Kidney tubule cell (primary cell): ENCODE results near the gene CCDC66.
"Not testable (repeated sequence)": the region's sequence is repeated elsewhere in the genome, so short reads cannot be mapped to it uniquely, and the experiment has no call there.

Experiments
- DNase-seq: peaks from one replicate; pipeline ENCODE4 v3.0.0-alpha.2; 2018; ENCODE audit warnings: low spot score

The CCDC66 gene

DNA sequence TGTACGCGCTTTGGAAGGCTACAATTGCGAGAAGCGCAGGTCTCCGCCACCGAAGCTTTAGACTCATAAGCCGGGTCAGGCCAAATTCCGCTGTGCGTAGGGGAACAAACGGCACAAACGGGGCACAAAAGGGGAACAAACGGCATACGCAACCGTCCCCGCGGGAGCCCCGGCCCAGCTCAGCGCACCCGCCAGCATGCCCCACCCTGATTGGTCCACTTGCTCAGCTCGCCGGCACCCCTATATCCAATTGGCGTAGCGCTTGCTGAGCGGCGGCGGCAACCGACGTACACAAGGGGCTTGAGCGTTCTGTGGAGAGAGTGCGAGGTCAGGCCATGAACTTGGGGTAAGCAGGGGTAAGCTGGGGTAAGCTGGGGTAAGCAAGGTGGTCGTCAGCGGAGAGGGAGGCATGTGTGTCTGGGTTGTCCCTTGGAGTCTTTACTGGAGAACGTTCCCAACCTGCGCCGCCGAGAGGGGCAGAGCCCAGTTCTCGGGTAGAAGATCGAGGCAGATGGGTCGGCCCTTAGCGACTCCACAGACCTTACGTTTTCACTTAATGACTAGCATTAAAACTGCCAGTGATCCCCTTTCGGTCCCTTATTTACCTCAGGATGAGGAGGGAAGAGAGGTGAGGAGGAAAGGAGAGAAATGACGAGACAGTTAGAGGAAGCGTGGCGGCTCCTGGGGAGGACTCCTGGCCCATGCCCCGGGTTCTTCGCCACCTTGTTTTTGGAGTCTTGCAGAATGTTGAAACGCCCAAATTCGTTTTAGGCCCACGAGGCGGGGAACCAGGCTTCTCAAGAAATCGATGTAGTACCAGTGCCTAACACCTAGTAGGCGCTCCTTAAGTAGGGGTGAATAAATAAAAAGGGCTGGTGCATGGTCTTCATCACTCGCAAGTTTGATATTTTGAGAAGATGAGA, at the start of gene CCDC66:
TSS of gene CCDC66 (plus strand) at position 268 of the 923 bp plus-strand sequence. CDS start at position 336, 68 bp downstream.
- DNase-seq = peak; percentile 93

GRCh38 chr3:56519641-56520040, 37.3 kb upstream of the CCDC66 start:
- DNase-seq = no peak

DNA sequence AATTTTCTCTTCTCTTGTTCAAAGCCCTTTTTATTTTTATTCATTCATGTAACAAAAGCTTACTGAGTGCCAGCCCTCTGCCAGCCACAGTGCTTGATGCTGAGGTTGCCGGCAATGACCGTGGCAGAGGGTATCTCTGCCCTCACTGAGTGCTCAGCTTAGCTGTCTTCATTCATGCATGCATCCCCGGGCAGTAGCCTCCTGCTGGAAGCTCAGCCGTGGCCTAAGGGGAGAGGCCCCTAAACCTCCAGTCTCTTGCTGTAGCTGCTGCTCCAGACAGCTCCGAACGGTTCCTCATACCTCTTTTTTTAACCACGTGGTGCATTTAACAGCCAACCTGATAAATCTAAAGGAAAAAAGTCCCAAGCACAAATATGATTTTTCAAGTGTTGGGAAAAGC, 34.6 kb upstream of the CCDC66 start:
- DNase-seq = peak; percentile 13

- DNase-seq = no peak
Measured at GRCh38 chr3:56525291-56525690, 31.7 kb upstream of the CCDC66 start.

GRCh38 chr3:56536735-56537134, 20.2 kb upstream of the CCDC66 start:
- DNase-seq = no peak

DNA sequence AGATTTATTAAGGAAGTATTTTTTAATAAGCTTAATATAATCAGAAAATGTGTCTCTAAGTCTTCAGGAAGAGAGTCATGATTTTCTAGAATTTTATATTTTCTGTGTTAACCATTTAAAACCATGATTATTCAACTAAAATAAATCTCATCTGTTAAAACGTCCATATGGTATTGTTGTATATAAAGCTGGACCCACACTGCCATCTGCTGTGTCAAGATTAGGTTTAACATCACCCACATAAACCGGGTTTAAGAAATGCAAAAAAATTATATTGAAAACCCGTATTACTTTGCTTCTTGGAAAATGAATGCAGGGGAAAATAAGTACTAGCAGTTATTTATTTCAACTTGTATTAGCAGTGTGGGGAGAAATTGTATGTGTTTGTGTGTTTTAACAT, 9.5 kb upstream of the CCDC66 start:
- no peak for DNase-seq

- no peak for DNase-seq
Measured at GRCh38 chr3:56557831-56558170, 826 bp downstream of the CCDC66 start.

GRCh38 chr3:56573501-56573900, 16.5 kb downstream of the CCDC66 start:
- no peak for DNase-seq

DNA sequence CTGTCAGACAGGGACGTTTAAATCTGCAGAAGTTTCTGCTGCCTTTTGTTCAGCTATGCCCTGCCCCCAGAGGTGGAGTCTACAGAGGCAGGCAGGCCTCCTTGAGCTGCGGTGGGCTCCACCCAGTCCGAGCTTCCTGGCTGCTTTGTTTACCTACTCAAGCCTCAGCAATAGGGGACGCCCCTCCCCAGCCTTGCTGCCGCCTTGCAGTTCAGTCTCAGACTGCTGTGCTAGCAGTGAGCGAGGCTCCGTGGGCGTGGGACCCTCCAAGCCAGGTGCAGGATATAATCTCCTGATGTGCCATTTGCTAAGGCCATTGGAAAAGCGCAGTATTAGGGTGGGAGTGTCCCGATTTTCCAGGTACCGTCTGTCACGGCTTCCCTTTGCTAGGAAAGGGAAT, 25.0 kb downstream of the CCDC66 start:
- DNase-seq = not testable (repeated sequence)

GRCh38 chr3:56584275-56584674, 27.3 kb downstream of the CCDC66 start:
- not testable (repeated sequence) for DNase-seq

DNA sequence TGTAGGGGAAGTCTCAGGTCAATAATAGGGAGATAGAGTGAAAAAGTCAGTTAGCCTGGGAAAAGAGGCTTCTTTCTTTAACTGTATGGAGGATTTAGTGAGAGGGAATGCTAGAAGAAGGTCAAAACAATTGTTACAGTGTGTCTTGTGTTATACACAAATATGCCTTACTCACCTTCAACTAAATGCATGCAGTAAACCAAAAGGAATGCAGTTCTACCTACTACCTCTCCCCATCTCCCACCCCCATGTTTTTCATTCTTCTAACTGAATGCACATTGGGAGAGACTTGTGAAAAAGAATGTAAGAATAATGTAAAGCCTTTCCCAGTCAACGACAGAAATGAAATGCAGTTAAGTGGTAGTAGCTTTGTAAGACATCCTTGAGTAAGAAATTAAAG, 33.8 kb downstream of the CCDC66 start:
- DNase-seq = peak; percentile 48

DNA sequence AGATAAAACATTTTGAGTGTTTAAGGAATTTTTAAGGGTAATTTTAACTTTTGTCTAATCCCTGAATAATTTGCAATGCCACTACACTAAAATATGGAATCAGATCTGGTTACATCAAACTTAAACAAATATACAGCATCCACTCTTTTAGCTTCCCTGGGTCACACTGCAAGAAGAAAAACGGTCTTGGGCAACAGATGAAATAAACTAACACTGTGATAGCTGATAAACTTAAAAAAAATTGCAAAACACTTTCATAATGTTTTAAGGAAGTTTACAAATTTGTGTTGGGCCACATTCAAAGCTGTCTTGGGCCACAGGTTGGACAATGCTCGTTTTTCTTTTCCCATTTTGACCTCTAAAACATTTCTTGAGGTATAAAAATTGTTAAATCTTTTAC, 34.3 kb downstream of the CCDC66 start:
- no peak for DNase-seq

DNA sequence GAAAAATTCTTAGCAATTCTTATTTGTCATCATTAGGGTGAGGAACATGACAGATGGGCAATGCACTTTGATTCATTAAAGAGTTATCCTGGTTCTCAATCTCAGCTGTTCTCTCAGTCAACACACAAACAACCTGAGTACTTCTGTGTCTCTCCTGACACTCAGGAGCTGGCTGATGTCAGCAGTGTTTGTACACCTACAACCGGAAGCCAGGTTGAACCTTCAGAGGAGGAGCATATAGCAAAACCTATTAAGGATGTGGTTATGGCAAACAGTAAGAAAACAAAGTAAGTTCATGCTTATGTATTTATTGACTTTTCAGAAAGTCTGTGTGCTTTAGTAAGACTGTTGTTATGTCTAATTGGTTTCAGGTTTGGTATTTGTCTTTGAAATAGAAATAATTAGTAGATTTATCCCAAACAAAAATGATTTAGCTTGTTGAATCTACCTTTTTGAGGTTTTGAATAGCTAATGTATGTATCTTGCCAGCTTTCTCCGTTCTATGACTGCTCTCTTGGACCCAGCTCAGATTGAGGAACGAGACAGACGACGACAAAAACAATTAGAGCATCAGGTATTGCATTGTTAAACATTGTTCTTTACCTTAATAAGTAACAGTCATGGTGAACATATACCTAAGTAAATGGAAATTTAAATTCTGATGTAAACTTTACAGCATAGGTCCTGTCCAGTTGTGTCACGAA, 36.6 kb downstream of the CCDC66 start:
- DNase-seq = no peak

DNA sequence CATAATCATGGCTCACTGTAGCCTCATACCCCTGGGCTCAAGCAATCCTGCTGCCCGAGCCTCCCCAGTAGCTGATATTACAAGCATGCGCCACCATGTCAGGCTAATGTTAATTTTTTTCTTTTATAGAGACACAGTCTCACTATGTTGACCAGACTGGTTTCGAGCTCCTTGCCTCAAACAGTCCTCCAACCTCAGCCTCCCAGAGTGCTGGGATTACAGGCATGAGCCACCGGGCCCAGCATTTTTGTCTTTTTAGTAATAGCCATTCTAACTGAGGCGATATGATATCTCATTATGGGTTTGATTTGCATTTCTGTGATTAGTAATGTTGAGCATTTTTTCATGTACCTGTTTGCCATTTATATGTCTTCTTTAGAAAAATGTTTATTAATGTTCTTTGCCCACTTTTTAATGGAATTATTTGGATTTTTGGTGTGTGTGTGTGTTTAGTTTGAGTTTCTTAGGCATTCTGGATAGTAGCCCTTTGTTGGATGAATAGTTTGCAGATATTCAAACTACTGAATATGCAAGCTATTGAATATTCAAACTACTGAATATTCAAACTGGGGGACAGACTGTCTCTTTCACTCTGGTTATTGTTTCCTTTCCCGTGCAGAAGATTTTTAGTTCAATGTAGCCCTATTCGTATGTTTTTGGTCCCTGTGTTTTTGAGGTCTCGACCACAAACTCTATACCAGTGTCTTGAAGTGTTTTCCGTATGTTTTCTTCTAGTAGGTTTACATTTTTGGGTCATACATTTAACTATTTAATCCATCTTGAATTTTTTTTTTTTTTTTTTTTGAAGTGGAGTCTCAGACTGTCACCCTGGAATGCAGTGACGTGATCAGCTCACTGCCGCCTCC, 39.2 kb downstream of the CCDC66 start:
- DNase-seq = no peak

- not testable (repeated sequence) for DNase-seq
Measured at GRCh38 chr3:56608479-56608878, 51.5 kb downstream of the CCDC66 start.

GRCh38 chr3:56610669-56611335, 53.8 kb downstream of the CCDC66 start:
- no peak for DNase-seq

- no peak for DNase-seq
Measured at GRCh38 chr3:56611364-56611763, 54.4 kb downstream of the CCDC66 start.

- no peak for DNase-seq
Measured at GRCh38 chr3:56612146-56612545, 55.2 kb downstream of the CCDC66 start.

DNA sequence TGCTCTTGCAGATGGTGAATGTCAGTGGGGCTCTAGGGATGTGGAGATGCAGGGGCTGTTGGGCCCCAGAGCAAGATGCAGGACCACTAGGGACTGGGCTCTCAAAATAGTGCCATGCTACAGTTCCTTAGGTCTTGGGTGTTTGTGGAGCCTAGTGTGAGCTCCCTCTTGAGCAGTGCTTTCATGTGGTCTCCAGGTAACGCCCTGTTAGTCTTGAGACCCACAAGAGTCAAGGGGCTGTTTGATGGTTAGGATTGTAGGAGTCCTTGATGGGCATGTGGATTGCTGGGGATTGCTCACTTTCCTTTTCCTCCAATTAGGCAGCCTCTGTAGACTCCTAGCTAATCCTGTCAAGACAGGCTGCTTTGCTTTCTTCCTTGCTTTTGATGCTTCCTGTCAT, 56.0 kb downstream of the CCDC66 start:
- no peak for DNase-seq

GRCh38 chr3:56616478-56617006, 59.6 kb downstream of the CCDC66 start:
- DNase-seq = no peak

GRCh38 chr3:56620371-56620770, 63.4 kb downstream of the CCDC66 start:
- DNase-seq = no peak

- DNase-seq = no peak
Measured at GRCh38 chr3:56621681-56622080, 64.7 kb downstream of the CCDC66 start.
